H9 (cell line): Measurements from ENCODE around the gene ABCC2. TPM values are rescaled to one million over a fixed set of nuclear protein-coding genes. Genes with fewer than 3 reads are reported as not detected.

ENCODE experiments used
- DNase-seq: peaks from one replicate; pipeline ENCODE4 v3.0.0-alpha.2; 2017
- H2AFZ ChIP-seq: one replicate; pipeline ENCODE4 v1.6.1; 2013; ENCODE audit warnings: mild to moderate bottlenecking, low read length, control low read depth, moderate library complexity
- H2AK5ac ChIP-seq: 2 replicates; pipeline ENCODE4 v1.6.1; 2013; ENCODE audit warnings: low read length, control low read depth, mixed read lengths; ENCODE audit not compliant: insufficient read length
- H2BK120ac ChIP-seq: one replicate; pipeline ENCODE4 v1.6.1; 2013; ENCODE audit warnings: low read depth, mild to moderate bottlenecking, low read length, control low read depth, inconsistent platforms; ENCODE audit not compliant: poor library complexity, severe bottlenecking
- H2BK12ac ChIP-seq: 2 replicates; pipeline ENCODE4 v1.6.1; 2013; ENCODE audit warnings: low read length, control low read depth, mixed read lengths, low read depth; ENCODE audit not compliant: insufficient read length
- H2BK15ac ChIP-seq: 2 replicates; pipeline ENCODE4 v1.6.1; 2013; ENCODE audit warnings: low read depth, low read length, control low read depth
- H2BK20ac ChIP-seq: one replicate; pipeline ENCODE4 v1.6.1; 2013; ENCODE audit warnings: low read depth, mild to moderate bottlenecking, low read length, control low read depth, inconsistent platforms; ENCODE audit not compliant: poor library complexity, severe bottlenecking
- H2BK5ac ChIP-seq: 2 replicates; pipeline ENCODE4 v1.6.1; 2013; ENCODE audit warnings: low read length, control low read depth, mixed read lengths; ENCODE audit not compliant: insufficient read length
- H3K14ac ChIP-seq: 2 replicates; pipeline ENCODE4 v1.6.1; 2013; ENCODE audit warnings: low read length, control low read depth; ENCODE audit not compliant: insufficient read depth
- H3K18ac ChIP-seq: 2 replicates; pipeline ENCODE4 v1.6.1; 2013; ENCODE audit warnings: low read depth, mild to moderate bottlenecking, mixed read lengths, low read length, control low read depth; ENCODE audit not compliant: insufficient read length
- H3K23ac ChIP-seq: 2 replicates; pipeline ENCODE4 v1.6.1; 2013; ENCODE audit warnings: low read length, control low read depth, mixed read lengths, low read depth; ENCODE audit not compliant: insufficient read length
- H3K23me2 ChIP-seq: 2 replicates; pipeline ENCODE4 v1.6.1; 2013; ENCODE audit warnings: low read depth, mild to moderate bottlenecking, mixed read lengths, low read length, control low read depth; ENCODE audit not compliant: insufficient read length, poor library complexity, severe bottlenecking
- H3K27ac ChIP-seq: 2 replicates; pipeline ENCODE4 v1.5.1; 2013; ENCODE audit warnings: low read length, control low read depth, mixed read lengths, low read depth; ENCODE audit not compliant: insufficient read length
- H3K27me3 ChIP-seq: 2 replicates; pipeline ENCODE4 v1.6.1; 2013; ENCODE audit warnings: low read length, control low read depth, inconsistent platforms; ENCODE audit not compliant: insufficient read depth
- H3K4ac ChIP-seq: 2 replicates; pipeline ENCODE4 v1.6.1; 2013; ENCODE audit warnings: low read depth, mild to moderate bottlenecking, control low read depth, inconsistent platforms, low read length, moderate library complexity
- H3K4me1 ChIP-seq: 2 replicates; pipeline ENCODE4 v1.6.1; 2013; ENCODE audit warnings: low read length, control low read depth, inconsistent platforms; ENCODE audit not compliant: insufficient read depth
- H3K4me2 ChIP-seq: 2 replicates; pipeline ENCODE4 v1.6.1; 2013; ENCODE audit warnings: low read length, control low read depth, mixed read lengths; ENCODE audit not compliant: insufficient read length, insufficient read depth
- H3K56ac ChIP-seq: 2 replicates; pipeline ENCODE4 v1.6.1; 2013; ENCODE audit warnings: low read depth, mild to moderate bottlenecking, mixed read lengths, low read length, control low read depth; ENCODE audit not compliant: insufficient read length
- H3K79me1 ChIP-seq: 2 replicates; pipeline ENCODE4 v1.6.1; 2013; ENCODE audit warnings: low read depth, mild to moderate bottlenecking, moderate library complexity, low read length, control low read depth, inconsistent platforms; ENCODE audit not compliant: insufficient read depth, poor library complexity, severe bottlenecking
- H3K79me2 ChIP-seq: 2 replicates; pipeline ENCODE4 v1.6.1; 2013; ENCODE audit warnings: low read length, control low read depth, inconsistent platforms; ENCODE audit not compliant: insufficient read depth
- H3K9ac ChIP-seq: 2 replicates; pipeline ENCODE4 v1.6.1; 2013; ENCODE audit warnings: low read length, control low read depth, mixed read lengths; ENCODE audit not compliant: insufficient read length; ENCODE audit errors: extremely low read depth
- H3K9me3 ChIP-seq: one replicate; pipeline ENCODE4 v1.6.1; 2013; ENCODE audit warnings: low read depth, low read length, inconsistent platforms; ENCODE audit not compliant: control insufficient read depth
- H3T11ph ChIP-seq: one replicate; pipeline ENCODE4 v1.6.1; 2013; ENCODE audit warnings: mild to moderate bottlenecking, low read length, control low read depth, inconsistent platforms
- H4K20me1 ChIP-seq: one replicate; pipeline ENCODE4 v1.6.1; 2013; ENCODE audit not compliant: control insufficient read depth, insufficient read length, insufficient read depth
- H4K5ac ChIP-seq: 2 replicates; pipeline ENCODE4 v1.6.1; 2013; ENCODE audit warnings: low read depth, mild to moderate bottlenecking, mixed read lengths, low read length, control low read depth; ENCODE audit not compliant: insufficient read length
- H4K8ac ChIP-seq: replicated peaks from 2 replicates; pipeline ENCODE4 v1.6.1; 2013; ENCODE audit warnings: low read length, control low read depth, mixed read lengths, low read depth; ENCODE audit not compliant: insufficient read length
- H4K91ac ChIP-seq: 2 replicates; pipeline ENCODE4 v1.6.1; 2013; ENCODE audit warnings: low read depth, mild to moderate bottlenecking, moderate library complexity, mixed read lengths, low read length, control low read depth; ENCODE audit not compliant: insufficient read length
- H3K27ac Mint-ChIP-seq, 3 experiments: 2 replicates in 2 of 3; 3 replicates in 1 of 3; pipeline ENCODE4 v1.8.0; 2020 to 2021; ENCODE audit warnings: mixed read lengths in 3 of 3, mild to moderate bottlenecking in 1 of 3, moderate library complexity in 1 of 3
- H3K27me3 Mint-ChIP-seq: 2 replicates; pipeline ENCODE4 v1.8.0; 2021; ENCODE audit warnings: low read depth, mild to moderate bottlenecking, moderate library complexity, mixed read lengths
- H3K36me3 Mint-ChIP-seq, 3 experiments: 2 replicates in 2 of 3; 3 replicates in 1 of 3; pipeline ENCODE4 v1.8.0; 2020 to 2021; ENCODE audit warnings: low read depth in 3 of 3, mixed read lengths in 3 of 3; ENCODE audit not compliant: insufficient read depth in 1 of 3
- H3K4me1 Mint-ChIP-seq, 2 experiments: 2 replicates each; pipeline ENCODE4 v1.8.0; 2020; ENCODE audit warnings: mixed read lengths in 2 of 2
- H3K4me3 Mint-ChIP-seq, 2 experiments: 2 replicates in 1 of 2; 3 replicates in 1 of 2; pipeline ENCODE4 v1.8.0; 2020 to 2021; ENCODE audit warnings: mild to moderate bottlenecking in 2 of 2, mixed read lengths in 2 of 2, moderate library complexity in 1 of 2
- H3K9me3 Mint-ChIP-seq, 2 experiments: 2 replicates in 1 of 2; 3 replicates in 1 of 2; pipeline ENCODE4 v1.8.0; 2020; ENCODE audit warnings: mild to moderate bottlenecking in 2 of 2, mixed read lengths in 2 of 2, moderate library complexity in 1 of 2
- CTCF ChIP-seq: fragments of 200-600 bp; sonication (generic); conservative IDR thresholded peaks from 3 replicates; pipeline ENCODE4 v1.8.0; 2021; ENCODE audit warnings: antibody characterized with exemption, mild to moderate bottlenecking
- WGBS: extraction: QIAGEN DNeasy Blood & Tissue Kit; methylation state at CpG from one replicate; pipeline ENCODE4 v1.1.7; 2013; ENCODE audit warnings: missing lambda C conversion rate, low lambda C conversion rate, mixed read lengths; ENCODE audit not compliant: insufficient read length; ENCODE audit errors: extremely low coverage; 5-methylcytosine and 5-hydroxymethylcytosine counted together
- total RNA-seq: library from RNA; stranded (reverse); gene quantifications from 2 replicates; pipeline ENCODE4 v1.2.1, GENCODE V29; 2021

Gene ABCC2
- total RNA-seq, 1 experiment from 2014 or later = 0.68 TPM

DNA sequence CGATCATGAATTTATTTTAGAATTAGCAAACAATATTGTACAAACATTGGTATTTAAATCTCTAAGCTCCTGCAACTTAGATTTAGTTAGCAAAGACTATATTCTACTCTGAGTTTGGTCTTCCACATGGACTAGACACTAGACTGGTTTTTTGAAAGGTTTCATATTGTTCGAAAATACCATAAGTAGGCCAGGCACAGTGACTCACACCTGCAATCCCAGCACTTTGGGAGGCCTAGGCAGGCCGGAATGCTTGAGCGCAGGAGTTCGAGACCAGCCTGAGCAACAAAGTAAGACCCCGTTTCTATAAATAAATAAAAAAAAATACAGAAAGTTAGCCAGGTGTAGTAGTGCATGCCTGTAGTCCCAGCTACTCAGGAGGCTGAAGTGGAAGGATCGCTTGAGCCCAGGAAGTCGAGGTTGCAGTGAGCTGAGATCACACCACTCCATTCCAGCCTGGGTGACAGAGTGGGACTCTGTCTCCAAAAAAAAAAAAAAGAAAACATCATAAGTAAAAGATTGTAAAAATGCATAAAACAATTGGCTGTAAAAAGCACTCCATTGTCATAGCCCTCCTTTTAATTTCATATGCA, 73.1 kb downstream of the ABCC2 start:
- no peak overlapping the region for H4K5ac ChIP-seq
- H4K8ac ChIP-seq = no peak overlapping the region
- no peak for TF ChIP-seq CTCF
- H3K9ac ChIP-seq = no peak overlapping the region
- Mint-ChIP-seq H3K27me3 (peaks cover 1% of the 10 kb centered on the region; the same call in 1 of the 2 replicates), H3K9me3 (no peaks in the 10 kb centered on the region), H3K4me1 (peaks cover 24 to 34% of the 10 kb centered on the region in 2 experiments), H3K27ac (no peak overlapping the region), H3K36me3 (no peaks in the 10 kb centered on the region), H3K4me3 (no peak overlapping the region)
- H2BK12ac ChIP-seq = no peak overlapping the region
- H3K79me1 ChIP-seq = no peaks in the 10 kb centered on the region
- H2BK120ac ChIP-seq = no peak overlapping the region
- H3K4ac ChIP-seq = no peak overlapping the region
- no peak overlapping the region for H2BK5ac ChIP-seq
- no peak overlapping the region for H3T11ph ChIP-seq
- H3K79me2 ChIP-seq = no peaks in the 10 kb centered on the region
- peaks cover 5% of the 10 kb centered on the region for H3K4me1 ChIP-seq
- H3K27me3 ChIP-seq = no peaks in the 10 kb centered on the region; the same call in 1 of the 2 replicates
- no peak overlapping the region for H3K14ac ChIP-seq
- no peak overlapping the region for H3K18ac ChIP-seq
- no peak overlapping the region for H3K23ac ChIP-seq
- H3K56ac ChIP-seq = no peak overlapping the region
- no peak overlapping the region for H2BK15ac ChIP-seq
- no peak overlapping the region for H4K91ac ChIP-seq
- no peak overlapping the region for H3K27ac ChIP-seq
- no peaks in the 10 kb centered on the region for H3K23me2 ChIP-seq
- no peak overlapping the region for H2AFZ ChIP-seq
- no peaks in the 10 kb centered on the region for H4K20me1 ChIP-seq
- H3K9me3 ChIP-seq = no peaks in the 10 kb centered on the region
- DNase-seq = no peak
- no peak overlapping the region for H3K4me2 ChIP-seq
- no peak overlapping the region for H2AK5ac ChIP-seq
- WGBS = no CpG with 5 or more reads among the region's 8 CpGs
- no peak overlapping the region for H2BK20ac ChIP-seq
